Common myeloid progenitor, CD34-positive (primary cell): ENCODE measurements around the gene PIK3R5.

Source experiments
- CTCF ChIA-PET: fragments of 350-600 bp; sonication (Branson Sonifier 250); formaldehyde crosslinking; loops from one replicate; lab custom pipeline; 2021; ENCODE audit warnings: antibody characterized with exemption; lab: Charles Lee
- POLR2A ChIA-PET: fragments of 350-600 bp; sonication (Branson Sonifier 250); formaldehyde crosslinking; loops from one replicate; lab custom pipeline; 2021; ENCODE audit warnings: antibody characterized with exemption; lab: Charles Lee
- DNase-seq, 3 donors: peaks; one replicate each; pipeline versions ENCODE4 v3.0.0 to v3.0.0-alpha.2; 2013
- H3K27ac ChIP-seq, 2 experiments: 1 replicate in 1 of 2; 2 replicates in 1 of 2; pipeline ENCODE4 v1.7.0; 2013; ENCODE audit warnings: inconsistent platforms in 2 of 2, low read length in 2 of 2, mild to moderate bottlenecking in 2 of 2, low read depth in 1 of 2, moderate library complexity in 1 of 2; ENCODE audit not compliant: severe bottlenecking in 2 of 2, insufficient read depth in 1 of 2, poor library complexity in 1 of 2
- H3K27me3 ChIP-seq, 5 experiments: replicated peaks in 2 of 5; 1 replicate in 3 of 5; 2 replicates in 2 of 5; pipeline versions ENCODE4 v1.6.1 to v1.7.0; 2013; ENCODE audit warnings: low read length in 4 of 5, mild to moderate bottlenecking in 2 of 5, moderate library complexity in 2 of 5, inconsistent platforms in 1 of 5; ENCODE audit not compliant: insufficient read depth in 5 of 5, control insufficient read depth in 4 of 5
- H3K36me3 ChIP-seq, 4 experiments: 1 replicate in 2 of 4; 2 replicates in 2 of 4; pipeline versions ENCODE4 v1.6.1 to v1.7.0; 2013; ENCODE audit warnings: low read length in 3 of 4, control low read depth in 1 of 4, mild to moderate bottlenecking in 1 of 4; ENCODE audit not compliant: control insufficient read depth in 4 of 4, insufficient read depth in 4 of 4
- H3K4me1 ChIP-seq, 4 experiments: 1 replicate in 3 of 4; 2 replicates in 1 of 4; pipeline versions ENCODE4 v1.6.1 to v1.7.1; 2013; ENCODE audit warnings: low read length in 3 of 4, mild to moderate bottlenecking in 3 of 4, control low read depth in 1 of 4, inconsistent platforms in 1 of 4, moderate library complexity in 1 of 4; ENCODE audit not compliant: control insufficient read depth in 4 of 4, insufficient read depth in 4 of 4; ENCODE audit errors: control extremely low read depth in 1 of 4
- H3K4me3 ChIP-seq, 7 experiments: 1 replicate in 4 of 7; 2 replicates in 3 of 7; pipeline versions ENCODE4 v1.5.1 to v1.7.0; 2013; ENCODE audit warnings: mild to moderate bottlenecking in 7 of 7, low read length in 6 of 7, moderate library complexity in 6 of 7, inconsistent platforms in 2 of 7, low read depth in 2 of 7, control low read depth in 1 of 7; ENCODE audit not compliant: insufficient read depth in 4 of 7, control insufficient read depth in 1 of 7; ENCODE audit errors: extremely low read depth in 1 of 7
- H3K9me3 ChIP-seq, 5 experiments: 1 replicate in 4 of 5; 2 replicates in 1 of 5; pipeline versions ENCODE4 v1.6.1 to v1.7.1; 2013; ENCODE audit warnings: low read length in 4 of 5, mild to moderate bottlenecking in 2 of 5, inconsistent platforms in 1 of 5, low read depth in 1 of 5, moderate library complexity in 1 of 5; ENCODE audit not compliant: control insufficient read depth in 4 of 5, insufficient read depth in 2 of 5; ENCODE audit errors: control extremely low read depth in 1 of 5
- WGBS: methylation state at CpG from one replicate; pipeline ENCODE4 v1.1.5; 2013; ENCODE audit not compliant: insufficient coverage; 5-methylcytosine and 5-hydroxymethylcytosine counted together

PIK3R5 gene

GRCh38 chr17:8869114-8869815, 96.2 kb downstream of the PIK3R5 start:
- no peak for DNase-seq
- no peaks in the 10 kb centered on the region for H3K27me3 ChIP-seq
- CTCF ChIA-PET: interaction anchor here (0.5 to 1.5 kb wide), 5 partner anchors 9 to 103 kb away, joined by 3 to 5 read pairs (median 3); no protein-coding TSS in a partner anchor
- POLR2A ChIA-PET: interaction anchor here (0.6 kb wide), 1 partner anchor 1285 kb away, joined by 3 read pairs; no protein-coding TSS in a partner anchor
- no peak overlapping the region for H3K4me3 ChIP-seq
- H3K36me3 ChIP-seq: peaks cover 0 to 2% (median 0%) of the 10 kb centered on the region in 4 experiments
- 86% methylated on average over 10 of the region's 11 CpGs for WGBS
- H3K27ac ChIP-seq: no peak overlapping the region
- H3K4me1 ChIP-seq: peaks cover 7 to 68% (median 60%) of the 10 kb centered on the region in 4 experiments
- no peaks in the 10 kb centered on the region for H3K9me3 ChIP-seq

GRCh38 chr17:8868529-8868951, 97.0 kb downstream of the PIK3R5 start:
- 45% methylated on average over 4 of the region's 4 CpGs for WGBS
- CTCF ChIA-PET: interaction anchor here (0.9 to 1.1 kb wide), 2 partner anchors 26 to 70 kb away, joined by 3 to 4 read pairs; no protein-coding TSS in a partner anchor
- Histone ChIP-seq H3K4me1 (peaks cover 7 to 62% (median 54%) of the 10 kb centered on the region in 4 experiments), H3K36me3 (peaks cover 0 to 7% (median 0%) of the 10 kb centered on the region in 4 experiments), H3K27ac (no peak overlapping the region), H3K27me3 (no peaks in the 10 kb centered on the region), H3K9me3 (no peaks in the 10 kb centered on the region), H3K4me3 (no peak overlapping the region)
- POLR2A ChIA-PET: no interaction called here
- peak in 2 of 3 donors; percentile 61 to 73 for DNase-seq

GRCh38 chr17:8868092-8868491, 97.4 kb downstream of the PIK3R5 start:
- Histone ChIP-seq H3K9me3 (no peaks in the 10 kb centered on the region), H3K27ac (no peak overlapping the region), H3K36me3 (peaks cover 0 to 7% (median 0%) of the 10 kb centered on the region in 4 experiments), H3K4me1 (peaks cover 7 to 58% (median 49%) of the 10 kb centered on the region in 4 experiments), H3K4me3 (peak overlapping the region in 2 of 7 experiments; percentile 67 to 81), H3K27me3 (no peaks in the 10 kb centered on the region)
- DNase-seq: no peak
- WGBS: 100% methylated on average over 1 of the region's 1 CpG
- ChIA-PET POLR2A (interaction anchor here (0.8 kb wide), 1 partner anchor 158 kb away, joined by 3 read pairs; no protein-coding TSS in a partner anchor), CTCF (interaction anchor here (0.9 to 1.4 kb wide), 2 partner anchors 10 to 22 kb away, joined by 4 to 7 read pairs; no protein-coding TSS in a partner anchor)

GRCh38 chr17:8867361-8867981, 98.0 kb downstream of the PIK3R5 start, which contains the start of gene PIK3R6:
Gene PIK3R6 (minus strand): TSS chr17:8867674. CDS start chr17:8849794, 17,880 bp downstream.
- ChIA-PET POLR2A (interaction anchor here (0.6 to 0.8 kb wide), 2 partner anchors 11 to 158 kb away, joined by 3 read pairs; no protein-coding TSS in a partner anchor), CTCF (interaction anchor here (0.9 to 1.4 kb wide), 2 partner anchors 9 to 22 kb away, joined by 4 to 7 read pairs; no protein-coding TSS in a partner anchor)
- Histone ChIP-seq H3K4me3 (peak within 1 kb of the TSS; percentile 36 to 81 (median 66)), H3K27ac (no peak within 1 kb of the TSS), H3K36me3 (peaks cover 0 to 11% (median 2%) of the 10 kb centered on the region in 4 experiments), H3K4me1 (peaks cover 7 to 56% (median 43%) of the 10 kb centered on the region in 4 experiments), H3K9me3 (no peaks in the 10 kb centered on the region), H3K27me3 (no peaks in the 10 kb centered on the region)
- 9% methylated on average over 11 of the region's 12 CpGs for WGBS
- peak in 2 of 3 donors; percentile 75 to 82 for DNase-seq

GRCh38 chr17:8865811-8866210, 99.7 kb downstream of the PIK3R5 start:
- Histone ChIP-seq H3K27ac (no peak overlapping the region), H3K36me3 (peaks cover 0 to 11% (median 3%) of the 10 kb centered on the region in 4 experiments), H3K4me3 (peak overlapping the region in 1 of 7 experiments; percentile 6), H3K4me1 (peaks cover 7 to 62% (median 45%) of the 10 kb centered on the region in 4 experiments), H3K27me3 (no peaks in the 10 kb centered on the region), H3K9me3 (no peaks in the 10 kb centered on the region)
- POLR2A ChIA-PET: interaction anchor here (1.0 kb wide), 1 partner anchor 10 kb away, joined by 3 read pairs; no protein-coding TSS in a partner anchor
- CTCF ChIA-PET: interaction anchor here (0.9 to 2.7 kb wide), 5 partner anchors 9 to 29 kb away, joined by 3 to 8 read pairs (median 3); no protein-coding TSS in a partner anchor
- 87% methylated on average over 6 of the region's 7 CpGs for WGBS
- DNase-seq: no peak

- no peaks in the 10 kb centered on the region for H3K9me3 ChIP-seq
- no peak for DNase-seq
- H3K27ac ChIP-seq: no peak overlapping the region
- peaks cover 7 to 66% (median 45%) of the 10 kb centered on the region in 4 experiments for H3K4me1 ChIP-seq
- H3K27me3 ChIP-seq: no peaks in the 10 kb centered on the region
- CTCF ChIA-PET: interaction anchor here (0.9 to 2.7 kb wide), 5 partner anchors 9 to 30 kb away, joined by 3 to 8 read pairs (median 3); no protein-coding TSS in a partner anchor
- WGBS: 80% methylated on average over 1 of the region's 6 CpGs
- peaks cover 0 to 11% (median 3%) of the 10 kb centered on the region in 4 experiments for H3K36me3 ChIP-seq
- H3K4me3 ChIP-seq: no peak overlapping the region
- POLR2A ChIA-PET: interaction anchor here (1.0 kb wide), 1 partner anchor 11 kb away, joined by 3 read pairs; no protein-coding TSS in a partner anchor
Observed at GRCh38 chr17:8865385-8865784, 100.1 kb downstream of the PIK3R5 start.
